Measurements from ENCODE around the gene HBG2. TPM values are rescaled to one million over a fixed set of nuclear protein-coding genes. Genes with fewer than 3 reads are reported as not detected.

The HBG2 gene
- total and polyA plus RNA-seq, 2 of the 4 experiments (the other 2 are of a cell fraction): 0.54 TPM; not detected in 1

GRCh38 chr11:5304046-5304445 is 49.5 kb upstream of the HBG2 start:
- Histone ChIP-seq H2BK120ac (ENCODE audit: low read depth, low read length) (peak overlapping the region; percentile 89; the same call in 1 of the 2 replicates), H2BK20ac (ENCODE audit: low read depth, low read length) (peak overlapping the region; percentile 87), H4K91ac (ENCODE audit: insufficient read depth, low read depth, low read length) (no peak overlapping the region; the same call in 1 of the 2 replicates), H2BK15ac (ENCODE audit: low read depth, low read length) (peak overlapping the region; percentile 58; the same call in 1 of the 3 replicates), H3K14ac (replicated peaks; ENCODE audit: low read depth, low read length) (0 out of 2 replicates have a peak overlapping the region, but pooled peaks have one; percentile 52), H3K4me2 (ENCODE audit: low read depth, low read length) (no peak overlapping the region), H3K36me3 (ENCODE audit: control insufficient read depth, insufficient read depth, low read length) (no peaks in the 10 kb centered on the region), H3K27ac (ENCODE audit: insufficient read depth, low read length) (no peak overlapping the region), H3K4me3 (ENCODE audit: insufficient read depth, low read depth, low read length) (no peak overlapping the region), H3K9me3 (ENCODE audit: control insufficient read depth, insufficient read depth, low read length) (no peaks in the 10 kb centered on the region), H3K18ac (ENCODE audit: low read depth, low read length) (peak overlapping the region; percentile 83; the same call in 1 of the 2 replicates), H3K79me1 (ENCODE audit: low read depth in 1 of 2, low read length in 2 of 2) (no peaks in the 10 kb centered on the region), H2AK9ac (replicated peaks; ENCODE audit: low read depth, low read length, poor library complexity) (no peak overlapping the region), H4K20me1 (ENCODE audit: insufficient read depth, low read length) (no peaks in the 10 kb centered on the region), H3K9ac (ENCODE audit: low read depth, low read length) (no peak overlapping the region; the same call in 1 of the 2 replicates), H2BK5ac (ENCODE audit: low read depth, low read length, poor library complexity, severe bottlenecking) (peak overlapping the region; percentile 78), H3K27me3 (ENCODE audit: control insufficient read depth, insufficient read depth, low read length) (no peaks in the 10 kb centered on the region), H3K4me1 (ENCODE audit: control insufficient read depth, insufficient read depth, low read length) (peaks cover 4% of the 10 kb centered on the region; the same call in 1 of the 2 replicates), H4K8ac (ENCODE audit: low read depth in 2 of 2, low read length in 2 of 2) (peak overlapping the region; percentile 44 to 59; a peak in 3 of 4 replicates), H3K56ac (ENCODE audit: extremely low read depth, insufficient read depth, low read length) (no peak overlapping the region), H2AK5ac (ENCODE audit: low read depth, low read length) (no peak overlapping the region), H2AFZ (replicated peaks; ENCODE audit: low read length, poor library complexity) (no peak overlapping the region), H3K23ac (ENCODE audit: low read depth, low read length) (no peak overlapping the region), H4K5ac (ENCODE audit: low read depth, low read length) (peak overlapping the region; percentile 79; the same call in 1 of the 2 replicates), H3K4ac (ENCODE audit: low read depth, low read length) (peak overlapping the region; percentile 28; the same call in 1 of the 2 replicates), H3K9me1 (ENCODE audit: insufficient read depth, low read length) (no peaks in the 10 kb centered on the region; the same call in 1 of the 2 replicates)
- intact Hi-C loops (cut with micrococcal nuclease) (no loop called here), in situ Hi-C loops (cut with MboI; ENCODE audit: low sequenced_read_pairs) (no loop called here), dilution Hi-C loops (cut with HindIII; ENCODE audit: low sequenced_read_pairs, unreplicated experiment) (no loop called here)
- no peak for DNase-seq
- ChIA-PET POLR2A (ENCODE audit: unreplicated experiment) (no interaction called here), CTCF (interaction anchor here (0.6 to 1.2 kb wide), 2 partner anchors 62 to 100 kb away, joined by 3 to 4 read pairs; no protein-coding TSS in a partner anchor)
- no CpG with 5 or more reads among the region's 1 CpG for WGBS, 2 experiments (ENCODE audit: extremely low coverage in 2 of 2, insufficient read length in 1 of 2)
- no TSS peak for BruUV-seq (replicated peaks)
- TF ChIP-seq, protein P1, sequence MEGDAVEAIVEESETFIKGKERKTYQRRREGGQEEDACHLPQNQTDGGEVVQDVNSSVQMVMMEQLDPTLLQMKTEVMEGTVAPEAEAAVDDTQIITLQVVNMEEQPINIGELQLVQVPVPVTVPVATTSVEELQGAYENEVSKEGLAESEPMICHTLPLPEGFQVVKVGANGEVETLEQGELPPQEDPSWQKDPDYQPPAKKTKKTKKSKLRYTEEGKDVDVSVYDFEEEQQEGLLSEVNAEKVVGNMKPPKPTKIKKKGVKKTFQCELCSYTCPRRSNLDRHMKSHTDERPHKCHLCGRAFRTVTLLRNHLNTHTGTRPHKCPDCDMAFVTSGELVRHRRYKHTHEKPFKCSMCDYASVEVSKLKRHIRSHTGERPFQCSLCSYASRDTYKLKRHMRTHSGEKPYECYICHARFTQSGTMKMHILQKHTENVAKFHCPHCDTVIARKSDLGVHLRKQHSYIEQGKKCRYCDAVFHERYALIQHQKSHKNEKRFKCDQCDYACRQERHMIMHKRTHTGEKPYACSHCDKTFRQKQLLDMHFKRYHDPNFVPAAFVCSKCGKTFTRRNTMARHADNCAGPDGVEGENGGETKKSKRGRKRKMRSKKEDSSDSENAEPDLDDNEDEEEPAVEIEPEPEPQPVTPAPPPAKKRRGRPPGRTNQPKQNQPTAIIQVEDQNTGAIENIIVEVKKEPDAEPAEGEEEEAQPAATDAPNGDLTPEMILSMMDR (conservative IDR thresholded peaks at IDR 0.05; ENCODE audit: low read depth, low read length): no peak
- TF ChIP-seq CHD1 (IDR thresholded peaks at IDR 0.05; ENCODE audit: low read depth, low read length) (no peak), POLR2A (IDR thresholded peaks at IDR 0.05; ENCODE audit: low read depth, low read length) (no peak), NFE2L2 (IDR thresholded peaks at IDR 0.05; ENCODE audit: low read depth, low read length) (no peak), MAFK (IDR thresholded peaks at IDR 0.05; ENCODE audit: low read depth, low read length) (no peak), BHLHE40 (IDR thresholded peaks at IDR 0.05; ENCODE audit: low read depth, low read length) (no peak), USF2 (IDR thresholded peaks at IDR 0.05; ENCODE audit: low read depth, low read length) (no peak), CEBPB (IDR thresholded peaks at IDR 0.05; ENCODE audit: low read depth, low read length) (no peak), FOS (IDR thresholded peaks at IDR 0.05; ENCODE audit: low read depth, low read length) (no peak), MXI1 (IDR thresholded peaks at IDR 0.05; ENCODE audit: borderline replicate concordance, low read depth, low read length) (no peak), RAD21 (IDR thresholded peaks at IDR 0.05; ENCODE audit: low read length) (no peak), ELK1 (IDR thresholded peaks at IDR 0.05; ENCODE audit: borderline replicate concordance, low read depth, low read length) (no peak)
- peak; percentile 78 for ATAC-seq (ENCODE audit: low read depth)

Data from IMR-90 (cell line).